Testis (tissue), 3 donors: Measurements from ENCODE around the gene NCAM2. TPM values are rescaled to one million over a fixed set of nuclear protein-coding genes. Genes with fewer than 3 reads are reported as not detected.

Experiments
- DNase-seq: peaks from one replicate; pipeline ENCODE4 v3.0.0-alpha.2; 2019
- H3K27ac ChIP-seq, 2 donors: fragments of 200-600 bp; sonication (generic); one replicate each; pipeline ENCODE4 v1.5.1; 2019
- H3K27me3 ChIP-seq: fragments of 200-600 bp; sonication (generic); one replicate; pipeline ENCODE4 v1.5.1; 2019
- H3K36me3 ChIP-seq: fragments of 200-600 bp; sonication (generic); one replicate; pipeline ENCODE4 v1.5.1; 2017; ENCODE audit warnings: low read depth; ENCODE audit errors: missing control alignments
- H3K4me1 ChIP-seq: fragments of 200-600 bp; sonication (generic); one replicate; pipeline ENCODE4 v1.5.1; 2019
- H3K4me3 ChIP-seq, 2 donors: fragments of 200-600 bp; sonication (generic); one replicate each; pipeline ENCODE4 v1.5.1; 2017 to 2019
- H3K9me3 ChIP-seq: fragments of 200-600 bp; sonication (generic); one replicate; pipeline ENCODE4 v1.5.1; 2017
- CTCF ChIP-seq, 3 experiments: fragments of 450-650 bp in 2 of 3; fragments of 200-600 bp in 1 of 3; sonication (generic) in 1 of 3; IDR thresholded peaks; one replicate each; pipeline ENCODE4 v1.5.1; 2016 to 2019; ENCODE audit warnings: antibody characterized with exemption in 3 of 3, mild to moderate bottlenecking in 2 of 3, moderate library complexity in 1 of 3
- POLR2A ChIP-seq: fragments of 450-650 bp; IDR thresholded peaks from one replicate; pipeline ENCODE4 v1.6.1; 2017; ENCODE audit warnings: antibody characterized with exemption, mild to moderate bottlenecking, moderate library complexity
- WGBS, 2 donors: methylation state at CpG; one replicate each; pipeline ENCODE4 v1.1.5; 2018; 5-methylcytosine and 5-hydroxymethylcytosine counted together
- intact Hi-C: fragments of 100-400 bp; cut with DNase I; formaldehyde crosslinking; loops from one replicate; pipeline ENCODE4 v1.15.1; 2023; ENCODE audit warnings: low total_unique reads
- polyA plus RNA-seq: library from polyadenylated mRNA; stranded (reverse); fragments of 350-450 nt; fragmentation: Illumina TruSeq; extraction: RNeasy Lipid Tissue Mini Kit (QIAGEN cat#74804); gene quantifications from one replicate; pipeline ENCODE4 v1.2.3, GENCODE V29; 2014; ENCODE audit warnings: low read depth, low replicate concordance; ENCODE audit not compliant: insufficient read depth
- total RNA-seq, 2 donors: library from RNA; depleted of rRNA; stranded (reverse); fragments of >200 nt; gene quantifications; one replicate each; pipeline ENCODE4 v1.2.3, GENCODE V29; 2016

Gene NCAM2
- total and polyA plus RNA-seq, 3 donors from 2014 or later: 22.4 to 26.9 (median 26.1) TPM

- no peak overlapping the region for H3K4me3 ChIP-seq
- no peaks in the 10 kb centered on the region for H3K27me3 ChIP-seq
- intact Hi-C loops: no loop called here
- DNase-seq: no peak
- no peak overlapping the region for H3K27ac ChIP-seq
- WGBS, 2 donors: 55 to 62% methylated on average over 1 of the region's 1 CpG
- no peak for TF ChIP-seq POLR2A
- no peak for TF ChIP-seq CTCF (IDR thresholded peaks at IDR 0.05)
- H3K36me3 ChIP-seq: no peaks in the 10 kb centered on the region
- H3K9me3 ChIP-seq: no peaks in the 10 kb centered on the region
- H3K4me1 ChIP-seq: no peaks in the 10 kb centered on the region
Observed at GRCh38 chr21:21097466-21097865, 99.3 kb downstream of the NCAM2 start.

GRCh38 chr21:21101911-21102310 is 103.7 kb downstream of the NCAM2 start:
- Histone ChIP-seq H3K36me3 (no peaks in the 10 kb centered on the region), H3K4me1 (no peaks in the 10 kb centered on the region), H3K9me3 (no peaks in the 10 kb centered on the region), H3K27me3 (no peaks in the 10 kb centered on the region), H3K27ac (no peak overlapping the region), H3K4me3 (no peak overlapping the region)
- DNase-seq: peak; percentile 67
- intact Hi-C loops: no loop called here
- TF ChIP-seq POLR2A (no peak), CTCF (IDR thresholded peaks at IDR 0.05) (peak in 2 of 3 experiments; percentile 29 to 32)
- 65 to 89% methylated on average over 1 of the region's 1 CpG for WGBS, 2 donors

GRCh38 chr21:21102896-21103295 is 104.7 kb downstream of the NCAM2 start:
- H3K9me3 ChIP-seq: no peaks in the 10 kb centered on the region
- H3K27ac ChIP-seq: no peak overlapping the region
- no peak overlapping the region for H3K4me3 ChIP-seq
- no peaks in the 10 kb centered on the region for H3K4me1 ChIP-seq
- TF ChIP-seq POLR2A (no peak), CTCF (IDR thresholded peaks at IDR 0.05) (no peak)
- H3K36me3 ChIP-seq: no peaks in the 10 kb centered on the region
- no peaks in the 10 kb centered on the region for H3K27me3 ChIP-seq
- 75 to 76% methylated on average over 2 of the region's 2 CpGs for WGBS, 2 donors
- intact Hi-C loops: no loop called here
- DNase-seq: no peak

GRCh38 chr21:21103692-21104091 is 105.5 kb downstream of the NCAM2 start:
- H3K9me3 ChIP-seq: no peaks in the 10 kb centered on the region
- 69 to 71% methylated on average over 3 of the region's 3 CpGs for WGBS, 2 donors
- H3K27me3 ChIP-seq: no peaks in the 10 kb centered on the region
- intact Hi-C loops: no loop called here
- no peaks in the 10 kb centered on the region for H3K36me3 ChIP-seq
- no peak for TF ChIP-seq POLR2A
- no peak overlapping the region for H3K4me3 ChIP-seq
- no peak overlapping the region for H3K27ac ChIP-seq
- no peak for DNase-seq
- H3K4me1 ChIP-seq: no peaks in the 10 kb centered on the region

- no peaks in the 10 kb centered on the region for H3K27me3 ChIP-seq
- H3K4me1 ChIP-seq: no peaks in the 10 kb centered on the region
- H3K9me3 ChIP-seq: no peaks in the 10 kb centered on the region
- DNase-seq: no peak
- intact Hi-C loops: no loop called here
- no peak overlapping the region for H3K4me3 ChIP-seq
- TF ChIP-seq POLR2A (no peak), CTCF (IDR thresholded peaks at IDR 0.05) (no peak)
- 87 to 92% methylated on average over 4 of the region's 4 CpGs for WGBS, 2 donors
- H3K27ac ChIP-seq: no peak overlapping the region
- no peaks in the 10 kb centered on the region for H3K36me3 ChIP-seq
Observed at GRCh38 chr21:21109736-21110135, 111.5 kb downstream of the NCAM2 start.
